PC-9 (cell line): ENCODE data around the gene TICAM2. TPM values are rescaled to one million over a fixed set of nuclear protein-coding genes. Genes with fewer than 3 reads are reported as not detected.

Source experiments
- BruUV-seq: library from RNA; stranded (reverse); fragments of 400-500 nt; replicated peaks from 2 replicates; lab custom pipeline; 2021; lab: Mats Ljungman, UMichigan
- CTCF ChIA-PET: fragments of 300-600 bp; sonication (Branson Sonifier 250); formaldehyde crosslinking; loops from one replicate; lab custom pipeline; 2022; ENCODE audit warnings: antibody characterized with exemption; lab: Charles Lee
- POLR2A ChIA-PET: fragments of 300-600 bp; sonication (Branson Sonifier 250); formaldehyde crosslinking; loops from one replicate; lab custom pipeline; 2022; ENCODE audit warnings: antibody characterized with exemption; ENCODE audit not compliant: unreplicated experiment; lab: Charles Lee
- DNase-seq, 2 experiments: peaks; one replicate each; pipeline versions ENCODE4 v3.0.0 to v3.0.0-alpha.2; 2015 to 2022; ENCODE audit warnings: mixed read lengths in 1 of 2
- H2AFZ ChIP-seq: fragments of 200-600 bp; sonication (generic); 2 replicates; pipeline ENCODE4 v1.8.1; 2017; ENCODE audit warnings: antibody characterized with exemption
- H3F3A ChIP-seq: fragments of 200-600 bp; sonication (generic); 2 replicates; pipeline ENCODE4 v1.8.1; 2017; ENCODE audit warnings: antibody characterized with exemption, mild to moderate bottlenecking, low read depth; ENCODE audit not compliant: insufficient read depth
- H3K27ac ChIP-seq: fragments of 200-600 bp; sonication (generic); 2 replicates; pipeline ENCODE4 v1.6.1; 2016; ENCODE audit warnings: mixed run types
- H3K27me3 ChIP-seq: fragments of 200-600 bp; sonication (generic); 2 replicates; pipeline ENCODE4 v1.6.1; 2016; ENCODE audit warnings: low read depth, mixed run types; ENCODE audit not compliant: insufficient read depth
- H3K36me3 ChIP-seq: fragments of 200-600 bp; sonication (generic); 2 replicates; pipeline ENCODE4 v1.6.1; 2016; ENCODE audit warnings: low read depth, mixed run types
- H3K4me1 ChIP-seq: fragments of 200-600 bp; sonication (generic); replicated peaks from 2 replicates; pipeline ENCODE4 v1.6.1; 2016; ENCODE audit warnings: mixed run types; ENCODE audit not compliant: insufficient read depth
- H3K4me2 ChIP-seq: fragments of 200-600 bp; sonication (generic); 2 replicates; pipeline ENCODE4 v1.6.1; 2017; ENCODE audit warnings: mixed run types
- H3K4me3 ChIP-seq: fragments of 200-600 bp; sonication (generic); 2 replicates; pipeline ENCODE4 v1.6.1; 2016; ENCODE audit warnings: mixed run types
- H3K79me2 ChIP-seq: fragments of 200-600 bp; sonication (generic); 2 replicates; pipeline ENCODE4 v1.6.1; 2017; ENCODE audit warnings: low read depth, mixed run types
- H3K9me2 ChIP-seq: fragments of 200-600 bp; sonication (generic); 2 replicates; pipeline ENCODE4 v1.8.1; 2017; ENCODE audit warnings: mild to moderate bottlenecking; ENCODE audit not compliant: insufficient read depth
- H3K9me3 ChIP-seq: fragments of 200-600 bp; sonication (generic); 2 replicates; pipeline ENCODE4 v1.8.1; 2016; ENCODE audit warnings: low read depth; ENCODE audit not compliant: insufficient read depth
- H4K20me1 ChIP-seq: fragments of 200-600 bp; sonication (generic); 2 replicates; pipeline ENCODE4 v1.8.1; 2017; ENCODE audit not compliant: insufficient read depth
- EZH2 ChIP-seq: fragments of 200-600 bp; sonication (generic); IDR thresholded peaks from 2 replicates; pipeline ENCODE4 v1.8.0; 2017; ENCODE audit warnings: antibody characterized with exemption, low read depth
- intact Hi-C: fragments of 100-400 bp; cut with micrococcal nuclease; formaldehyde crosslinking; loops from one replicate; pipeline ENCODE4 v1.10.0; 2022; ENCODE audit not compliant: unreplicated experiment
- total RNA-seq: library from RNA; stranded (reverse); gene quantifications from 2 replicates; pipeline ENCODE4 v1.2.3, GENCODE V29; 2021
- TF ChIP-seq, protein P1 (sequence below): fragments of 200-600 bp; sonication (generic); conservative IDR thresholded peaks from 2 replicates; pipeline ENCODE4 v1.6.1; 2017; ENCODE audit warnings: mixed run types, antibody characterized with exemption, mild to moderate bottlenecking, moderate library complexity

TICAM2 gene
- total RNA-seq, 1 experiment from 2014 or later, result 1.8 TPM

DNA sequence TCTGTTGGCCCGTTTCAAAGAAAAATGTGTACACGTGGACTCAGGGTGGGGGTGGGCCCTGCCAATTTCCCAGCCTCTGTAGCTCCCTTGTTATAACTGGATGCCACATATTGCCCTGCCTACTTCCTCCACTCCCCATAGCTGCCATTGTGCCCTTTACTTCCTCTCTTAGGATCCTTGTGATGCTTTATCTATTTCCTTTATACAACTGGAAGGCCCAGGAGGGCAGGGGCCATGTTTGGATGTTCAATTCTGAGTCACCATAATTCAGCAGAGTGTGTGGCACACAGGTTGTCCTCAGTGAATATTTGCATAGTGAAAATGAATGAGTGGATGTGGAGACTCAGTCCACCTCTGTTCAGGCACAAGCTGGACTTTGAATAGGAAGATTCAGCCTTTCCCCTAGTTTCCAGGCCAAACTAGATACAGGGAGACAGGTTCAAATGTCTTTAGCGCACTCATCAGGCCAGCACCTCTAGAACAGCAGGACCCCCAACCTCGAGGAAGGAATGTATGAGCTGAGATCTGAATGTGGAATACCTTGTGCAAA is 47.1 kb downstream of the TICAM2 start:
- Histone ChIP-seq H3K9me3 (no peaks in the 10 kb centered on the region; the same call in 1 of the 2 replicates), H3K4me1 (peaks cover 36% of the 10 kb centered on the region), H3K9me2 (no peaks in the 10 kb centered on the region), H3K4me2 (no peak overlapping the region), H3K79me2 (no peaks in the 10 kb centered on the region), H4K20me1 (no peaks in the 10 kb centered on the region), H2AFZ (no peak overlapping the region), H3K27me3 (no peaks in the 10 kb centered on the region), H3K27ac (no peak overlapping the region), H3K4me3 (no peak overlapping the region), H3K36me3 (no peaks in the 10 kb centered on the region), H3F3A (peaks cover 4% of the 10 kb centered on the region; the same call in 1 of the 2 replicates)
- no TSS peak for BruUV-seq
- no peak for DNase-seq
- no peak for TF ChIP-seq EZH2
- TF ChIP-seq, protein P1, sequence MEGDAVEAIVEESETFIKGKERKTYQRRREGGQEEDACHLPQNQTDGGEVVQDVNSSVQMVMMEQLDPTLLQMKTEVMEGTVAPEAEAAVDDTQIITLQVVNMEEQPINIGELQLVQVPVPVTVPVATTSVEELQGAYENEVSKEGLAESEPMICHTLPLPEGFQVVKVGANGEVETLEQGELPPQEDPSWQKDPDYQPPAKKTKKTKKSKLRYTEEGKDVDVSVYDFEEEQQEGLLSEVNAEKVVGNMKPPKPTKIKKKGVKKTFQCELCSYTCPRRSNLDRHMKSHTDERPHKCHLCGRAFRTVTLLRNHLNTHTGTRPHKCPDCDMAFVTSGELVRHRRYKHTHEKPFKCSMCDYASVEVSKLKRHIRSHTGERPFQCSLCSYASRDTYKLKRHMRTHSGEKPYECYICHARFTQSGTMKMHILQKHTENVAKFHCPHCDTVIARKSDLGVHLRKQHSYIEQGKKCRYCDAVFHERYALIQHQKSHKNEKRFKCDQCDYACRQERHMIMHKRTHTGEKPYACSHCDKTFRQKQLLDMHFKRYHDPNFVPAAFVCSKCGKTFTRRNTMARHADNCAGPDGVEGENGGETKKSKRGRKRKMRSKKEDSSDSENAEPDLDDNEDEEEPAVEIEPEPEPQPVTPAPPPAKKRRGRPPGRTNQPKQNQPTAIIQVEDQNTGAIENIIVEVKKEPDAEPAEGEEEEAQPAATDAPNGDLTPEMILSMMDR, result no peak
- intact Hi-C loops, result no loop called here
- ChIA-PET POLR2A (no interaction called here), CTCF (no interaction called here)

DNA sequence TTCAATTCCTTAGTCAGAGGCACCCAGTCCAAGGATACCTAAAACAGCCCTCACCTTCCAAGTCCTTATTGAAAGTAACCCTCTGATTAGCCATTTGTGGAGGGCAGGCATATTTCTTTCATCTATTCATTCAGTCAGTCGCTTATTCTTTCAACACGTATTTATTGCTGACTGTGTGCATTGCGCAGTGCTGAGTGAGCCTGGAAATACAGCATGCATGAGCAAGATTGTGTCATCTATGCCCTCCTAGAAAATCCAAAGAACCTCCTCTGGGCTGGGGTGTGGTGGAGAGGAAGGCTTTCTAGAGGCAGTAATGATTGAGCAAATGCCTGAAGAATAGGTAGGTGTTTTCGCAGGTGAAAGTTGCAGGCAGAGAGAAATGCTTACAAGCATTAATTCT is 49.2 kb downstream of the TICAM2 start:
- no peak for TF ChIP-seq EZH2
- TF ChIP-seq, protein P1, result no peak
- intact Hi-C loops, result no loop called here
- CTCF ChIA-PET, result no interaction called here

DNA sequence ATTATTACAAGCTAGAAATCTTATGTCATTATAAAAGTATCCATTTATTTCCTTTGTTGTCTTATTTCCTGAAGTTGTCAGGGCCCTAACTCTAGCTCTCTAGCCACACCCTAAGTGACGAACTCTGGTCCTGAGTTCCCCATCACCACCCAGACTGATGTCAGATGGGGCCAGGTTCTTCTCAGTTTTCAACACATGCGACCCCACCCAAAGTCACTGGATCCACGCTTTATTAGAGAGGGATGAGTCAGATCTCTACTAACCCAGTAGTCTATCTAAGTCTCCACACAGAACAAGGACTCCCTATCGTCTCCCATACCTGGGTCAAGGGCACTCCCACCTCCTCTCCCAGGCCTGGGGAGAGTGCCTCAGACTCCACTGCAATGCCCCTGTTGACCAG is 50.9 kb downstream of the TICAM2 start:
- H3F3A ChIP-seq, result no peaks in the 10 kb centered on the region; the same call in 1 of the 2 replicates
- H3K4me3 ChIP-seq, result no peak overlapping the region
- H3K4me2 ChIP-seq, result no peak overlapping the region
- DNase-seq, result peak; percentile 14 to 45
- intact Hi-C loops, result no loop called here
- no peaks in the 10 kb centered on the region for H3K79me2 ChIP-seq
- ChIA-PET POLR2A (interaction anchor here (0.7 kb wide), 1 partner anchor 255 kb away, joined by 3 read pairs; the partner anchor contains the start of gene CCDC112), CTCF (no interaction called here)
- H3K4me1 ChIP-seq, result peaks cover 14% of the 10 kb centered on the region; the same call in 1 of the 2 replicates
- TF ChIP-seq EZH2, result no peak
- TF ChIP-seq, protein P1, result no peak
- no peak overlapping the region for H3K27ac ChIP-seq
- no peaks in the 10 kb centered on the region for H3K36me3 ChIP-seq
- no peaks in the 10 kb centered on the region for H3K9me2 ChIP-seq
- H4K20me1 ChIP-seq, result no peaks in the 10 kb centered on the region
- peaks cover 7% of the 10 kb centered on the region for H3K9me3 ChIP-seq
- H3K27me3 ChIP-seq, result no peaks in the 10 kb centered on the region
- no peak overlapping the region for H2AFZ ChIP-seq
- BruUV-seq, result no TSS peak

More for the DNA sequence above, 49.2 kb downstream of the TICAM2 start:
- no peaks in the 10 kb centered on the region for H4K20me1 ChIP-seq
- no peaks in the 10 kb centered on the region for H3K36me3 ChIP-seq
- no peak overlapping the region for H3K4me3 ChIP-seq
- BruUV-seq, result no TSS peak
- no peak overlapping the region for H3K27ac ChIP-seq
- H3K4me2 ChIP-seq, result no peak overlapping the region
- H3K27me3 ChIP-seq, result no peaks in the 10 kb centered on the region
- no peaks in the 10 kb centered on the region for H3K79me2 ChIP-seq
- H3F3A ChIP-seq, result no peaks in the 10 kb centered on the region; the same call in 1 of the 2 replicates
- no peak overlapping the region for H2AFZ ChIP-seq
- peaks cover 17% of the 10 kb centered on the region; the same call in 1 of the 2 replicates for H3K4me1 ChIP-seq
- POLR2A ChIA-PET, result no interaction called here
- DNase-seq, result no peak
- H3K9me2 ChIP-seq, result no peaks in the 10 kb centered on the region
- no peaks in the 10 kb centered on the region; the same call in 1 of the 2 replicates for H3K9me3 ChIP-seq
